MM.1S (cell line): Measurements from ENCODE around the gene LSM7.

Experiments
- DNase-seq: peaks from one replicate; pipeline ENCODE4 v3.0.0-alpha.2; 2015
- H2AFZ ChIP-seq: fragments of 300-600 bp; sonication (generic); 2 replicates; pipeline ENCODE4 v1.6.0; 2016; ENCODE audit warnings: antibody characterized with exemption, low read length
- H3F3A ChIP-seq: fragments of 300-600 bp; sonication (generic); 2 replicates; pipeline ENCODE4 v1.6.1; 2016; ENCODE audit warnings: mild to moderate bottlenecking, antibody characterized with exemption, low read length, moderate library complexity, mixed read lengths; ENCODE audit not compliant: insufficient read depth
- H3K27ac ChIP-seq: fragments of 300-600 bp; sonication (generic); 2 replicates; pipeline ENCODE4 v1.5.1; 2016; ENCODE audit warnings: mild to moderate bottlenecking, low read length
- H3K27me3 ChIP-seq: fragments of 300-600 bp; sonication (generic); replicated peaks from 2 replicates; pipeline ENCODE4 v1.6.0; 2016; ENCODE audit warnings: low read length; ENCODE audit not compliant: insufficient read depth
- H3K36me3 ChIP-seq: fragments of 300-600 bp; sonication (generic); replicated peaks from 2 replicates; pipeline ENCODE4 v1.6.1; 2016; ENCODE audit warnings: mild to moderate bottlenecking, low read length, mixed read lengths; ENCODE audit not compliant: insufficient read depth
- H3K4me1 ChIP-seq: fragments of 300-600 bp; sonication (generic); 2 replicates; pipeline ENCODE4 v1.6.1; 2016; ENCODE audit warnings: low read length, mixed read lengths
- H3K4me2 ChIP-seq: fragments of 300-600 bp; sonication (generic); 2 replicates; pipeline ENCODE4 v1.6.0; 2016; ENCODE audit warnings: low read depth, low read length
- H3K4me3 ChIP-seq: fragments of 300-600 bp; sonication (generic); 2 replicates; pipeline ENCODE4 v1.5.1; 2016; ENCODE audit warnings: low read length, mixed read lengths
- H3K79me2 ChIP-seq: fragments of 300-600 bp; sonication (generic); 2 replicates; pipeline ENCODE4 v1.6.1; 2016; ENCODE audit warnings: mixed run types, low read length, mixed read lengths
- H3K9ac ChIP-seq: fragments of 300-600 bp; sonication (generic); 2 replicates; pipeline ENCODE4 v1.6.1; 2016; ENCODE audit warnings: low read length, mixed read lengths
- H3K9me2 ChIP-seq: fragments of 300-600 bp; sonication (generic); replicated peaks from 2 replicates; pipeline ENCODE4 v1.6.1; 2016; ENCODE audit warnings: mild to moderate bottlenecking, low read length, mixed read lengths; ENCODE audit not compliant: insufficient read depth
- H3K9me3 ChIP-seq: fragments of 300-600 bp; sonication (generic); replicated peaks from 2 replicates; pipeline ENCODE4 v1.6.1; 2016; ENCODE audit warnings: mild to moderate bottlenecking, low read length, mixed read lengths; ENCODE audit not compliant: insufficient read depth
- H4K20me1 ChIP-seq: fragments of 300-600 bp; sonication (generic); 2 replicates; pipeline ENCODE4 v1.6.1; 2016; ENCODE audit warnings: mild to moderate bottlenecking, low read length, moderate library complexity, mixed read lengths; ENCODE audit not compliant: insufficient read depth
- EZH2 ChIP-seq: fragments of 300-600 bp; sonication (generic); optimal IDR thresholded peaks from 2 replicates; pipeline ENCODE3; 2017; ENCODE audit warnings: low read depth, mild to moderate bottlenecking, antibody characterized with exemption, low read length, mixed read lengths
- EZH2phosphoT487 ChIP-seq: fragments of 300-600 bp; sonication (generic); IDR thresholded peaks from 2 replicates; pipeline ENCODE4 v1.6.1; 2018; ENCODE audit warnings: antibody characterized with exemption, low read length
- TF ChIP-seq, protein P1 (sequence below): fragments of 300-600 bp; sonication (generic); IDR thresholded peaks from 2 replicates; pipeline ENCODE4 v1.5.1; 2016; ENCODE audit warnings: antibody characterized with exemption, low read length, mixed read lengths

The LSM7 gene

DNA sequence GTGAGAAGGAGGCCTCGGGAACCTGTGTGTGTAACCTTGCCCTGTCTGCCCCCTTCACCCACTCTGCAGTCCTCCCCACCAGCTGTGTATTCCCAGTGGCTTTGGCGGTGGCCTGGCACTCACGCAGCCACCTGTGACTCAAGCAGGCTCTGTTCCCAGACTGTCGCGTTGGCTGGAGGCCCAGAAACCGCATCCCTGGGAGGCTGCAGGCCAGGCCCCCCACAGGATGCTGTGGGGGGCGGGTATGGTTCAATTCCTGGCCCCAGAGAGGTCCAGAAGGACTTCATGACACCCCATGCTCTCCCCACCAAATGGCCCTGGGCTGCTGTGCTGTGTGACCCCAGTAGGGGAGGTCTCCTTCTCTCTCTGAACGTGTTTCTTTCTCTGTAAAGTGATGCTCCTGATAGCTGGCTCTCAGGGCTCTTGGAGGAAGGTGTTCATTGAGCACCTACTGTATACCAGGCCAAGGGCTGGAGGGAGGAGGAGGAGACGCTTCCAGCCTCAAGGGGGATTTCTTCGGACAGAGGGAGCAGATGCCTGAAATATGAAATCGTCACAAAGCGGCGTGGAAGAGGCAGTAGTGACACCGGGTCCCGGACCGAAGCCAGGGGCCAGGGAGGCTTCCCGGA lies 18.5 kb downstream of the LSM7 start:
- Histone ChIP-seq H3K36me3 (no peaks in the 10 kb centered on the region), H3K9ac (no peak overlapping the region), H3K9me3 (no peaks in the 10 kb centered on the region), H4K20me1 (no peaks in the 10 kb centered on the region), H3F3A (no peaks in the 10 kb centered on the region), H3K27me3 (peaks cover 92% of the 10 kb centered on the region), H3K4me3 (no peak overlapping the region), H3K4me1 (no peaks in the 10 kb centered on the region), H3K27ac (no peak overlapping the region), H2AFZ (no peak overlapping the region), H3K9me2 (no peaks in the 10 kb centered on the region), H3K4me2 (no peak overlapping the region), H3K79me2 (no peaks in the 10 kb centered on the region)
- DNase-seq, result no peak
- no peak for TF ChIP-seq EZH2phosphoT487
- TF ChIP-seq, protein P1, sequence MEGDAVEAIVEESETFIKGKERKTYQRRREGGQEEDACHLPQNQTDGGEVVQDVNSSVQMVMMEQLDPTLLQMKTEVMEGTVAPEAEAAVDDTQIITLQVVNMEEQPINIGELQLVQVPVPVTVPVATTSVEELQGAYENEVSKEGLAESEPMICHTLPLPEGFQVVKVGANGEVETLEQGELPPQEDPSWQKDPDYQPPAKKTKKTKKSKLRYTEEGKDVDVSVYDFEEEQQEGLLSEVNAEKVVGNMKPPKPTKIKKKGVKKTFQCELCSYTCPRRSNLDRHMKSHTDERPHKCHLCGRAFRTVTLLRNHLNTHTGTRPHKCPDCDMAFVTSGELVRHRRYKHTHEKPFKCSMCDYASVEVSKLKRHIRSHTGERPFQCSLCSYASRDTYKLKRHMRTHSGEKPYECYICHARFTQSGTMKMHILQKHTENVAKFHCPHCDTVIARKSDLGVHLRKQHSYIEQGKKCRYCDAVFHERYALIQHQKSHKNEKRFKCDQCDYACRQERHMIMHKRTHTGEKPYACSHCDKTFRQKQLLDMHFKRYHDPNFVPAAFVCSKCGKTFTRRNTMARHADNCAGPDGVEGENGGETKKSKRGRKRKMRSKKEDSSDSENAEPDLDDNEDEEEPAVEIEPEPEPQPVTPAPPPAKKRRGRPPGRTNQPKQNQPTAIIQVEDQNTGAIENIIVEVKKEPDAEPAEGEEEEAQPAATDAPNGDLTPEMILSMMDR, result no peak
- TF ChIP-seq EZH2, result no peak

DNA sequence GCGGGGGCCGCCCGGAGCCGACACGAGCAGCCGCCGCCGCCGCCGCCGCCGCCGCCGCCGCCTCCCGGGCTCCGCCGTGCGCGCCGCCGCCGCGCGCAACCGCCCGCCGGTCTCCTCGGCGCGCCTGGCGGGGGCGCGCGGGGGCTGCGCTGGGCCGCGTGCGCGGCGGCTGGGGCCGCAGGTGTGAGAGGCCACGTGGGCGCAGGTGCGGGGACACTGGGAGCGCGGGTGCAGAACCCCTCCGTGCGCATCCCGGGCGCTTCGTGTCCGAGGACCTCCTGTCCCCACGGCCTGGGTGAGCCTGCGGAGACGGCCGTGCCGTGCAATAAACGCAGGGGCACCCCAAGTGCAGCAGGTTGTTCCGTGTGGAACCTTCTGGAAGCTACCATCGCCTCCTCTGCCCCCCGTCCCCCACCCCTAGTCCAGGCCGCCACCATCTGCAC lies 20.3 kb downstream of the LSM7 start, which contains the start of gene LINGO3:
Gene LINGO3 (minus strand): TSS at position 41 of the 443 bp plus-strand sequence. CDS start 16,378 bp downstream, outside the sequence.
- Histone ChIP-seq H3K36me3 (no peaks in the 10 kb centered on the region), H3K9me2 (no peaks in the 10 kb centered on the region), H3K79me2 (no peaks in the 10 kb centered on the region), H3K9me3 (no peaks in the 10 kb centered on the region), H4K20me1 (no peaks in the 10 kb centered on the region), H3K4me3 (no peak within 1 kb of the TSS), H3F3A (no peaks in the 10 kb centered on the region), H3K27me3 (peaks cover 89% of the 10 kb centered on the region), H3K4me2 (no peak within 1 kb of the TSS; the same call in 1 of the 2 replicates), H3K9ac (no peak within 1 kb of the TSS), H3K27ac (no peak within 1 kb of the TSS), H2AFZ (no peak within 1 kb of the TSS), H3K4me1 (no peaks in the 10 kb centered on the region)
- TF ChIP-seq, protein P1, result no peak
- no peak for TF ChIP-seq EZH2phosphoT487
- TF ChIP-seq EZH2, result no peak
- no peak for DNase-seq

DNA sequence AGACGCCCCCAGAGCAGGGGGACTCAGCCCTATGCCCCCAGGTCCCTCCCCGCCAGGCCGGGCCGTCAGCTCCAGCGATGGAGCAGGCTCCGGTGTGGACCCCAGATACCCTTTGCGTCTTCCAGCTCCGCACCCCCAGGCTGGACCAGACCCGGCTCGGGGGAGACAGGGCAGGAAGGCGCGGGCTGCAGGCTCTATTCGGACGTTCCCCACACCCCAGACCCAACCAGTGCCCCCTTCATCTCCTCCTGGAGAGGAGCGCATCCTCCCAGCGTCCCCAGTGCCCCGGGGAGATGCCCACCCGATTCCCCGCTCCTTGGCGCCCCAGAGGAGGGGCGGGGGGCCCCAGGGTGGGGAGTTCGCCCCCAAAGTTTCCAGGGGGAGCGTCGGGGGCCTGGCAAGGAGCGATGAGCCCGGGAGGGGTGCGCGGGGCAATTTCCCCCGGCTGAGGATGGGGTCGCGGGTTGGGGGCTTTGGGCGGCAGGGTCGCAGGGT lies 20.8 kb downstream of the LSM7 start:
- no peak for TF ChIP-seq EZH2
- TF ChIP-seq EZH2phosphoT487, result no peak
- DNase-seq, result no peak
- H3K9ac ChIP-seq, result no peak overlapping the region

DNA sequence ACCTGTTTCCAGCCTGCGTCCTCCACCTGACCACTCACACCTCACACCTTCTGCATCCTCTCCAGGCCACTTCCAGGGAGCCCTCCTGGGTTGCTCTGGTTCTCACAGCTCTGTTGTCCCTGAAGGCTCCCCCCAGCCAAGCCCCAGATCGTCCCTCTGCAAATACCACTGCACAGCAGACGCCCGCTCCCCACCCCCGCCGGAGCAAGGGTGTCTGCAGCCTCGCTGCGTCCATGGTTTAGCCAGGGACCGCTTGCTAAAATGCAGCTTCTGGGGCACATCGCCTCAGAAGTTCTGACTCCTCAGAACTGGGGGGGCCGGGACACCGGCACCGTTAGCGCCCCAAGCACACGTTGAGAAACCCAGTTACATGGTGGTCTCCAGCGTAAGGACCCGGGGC lies 21.4 kb downstream of the LSM7 start:
- H3K9me3 ChIP-seq, result no peaks in the 10 kb centered on the region
- DNase-seq, result no peak
- H3K4me1 ChIP-seq, result no peaks in the 10 kb centered on the region
- TF ChIP-seq EZH2, result no peak
- TF ChIP-seq, protein P1, result no peak
- no peak for TF ChIP-seq EZH2phosphoT487
- H3K9me2 ChIP-seq, result no peaks in the 10 kb centered on the region
- peaks cover 90% of the 10 kb centered on the region for H3K27me3 ChIP-seq
- no peaks in the 10 kb centered on the region for H3K36me3 ChIP-seq
- no peaks in the 10 kb centered on the region for H3K79me2 ChIP-seq
- no peaks in the 10 kb centered on the region for H3F3A ChIP-seq
- H2AFZ ChIP-seq, result no peak overlapping the region
- H3K4me3 ChIP-seq, result no peak overlapping the region
- H4K20me1 ChIP-seq, result no peaks in the 10 kb centered on the region
- no peak overlapping the region for H3K9ac ChIP-seq
- H3K4me2 ChIP-seq, result no peak overlapping the region
- no peak overlapping the region for H3K27ac ChIP-seq

More for the DNA sequence above, 20.8 kb downstream of the LSM7 start:
- H3K9me3 ChIP-seq, result no peaks in the 10 kb centered on the region
- H3K27ac ChIP-seq, result no peak overlapping the region
- H3K4me2 ChIP-seq, result no peak overlapping the region
- peaks cover 89% of the 10 kb centered on the region for H3K27me3 ChIP-seq
- no peaks in the 10 kb centered on the region for H3K79me2 ChIP-seq
- H2AFZ ChIP-seq, result no peak overlapping the region
- H3K4me3 ChIP-seq, result no peak overlapping the region
- H3K4me1 ChIP-seq, result no peaks in the 10 kb centered on the region
- H3F3A ChIP-seq, result no peaks in the 10 kb centered on the region
- no peaks in the 10 kb centered on the region for H3K9me2 ChIP-seq
- H4K20me1 ChIP-seq, result no peaks in the 10 kb centered on the region
- no peaks in the 10 kb centered on the region for H3K36me3 ChIP-seq
